CD4-positive, alpha-beta T cell treated with Interleukin-1 beta for 1 hour (primary cell): ENCODE results near the gene LAMB2.
A peak's percentile ranks its signal among the peaks of the same experiment; 100 is the strongest.

Experiments
- DNase-seq, 2 donors: peaks; one replicate each; pipeline ENCODE4 v3.0.0-alpha.2; 2020 to 2022

LAMB2 gene

DNA sequence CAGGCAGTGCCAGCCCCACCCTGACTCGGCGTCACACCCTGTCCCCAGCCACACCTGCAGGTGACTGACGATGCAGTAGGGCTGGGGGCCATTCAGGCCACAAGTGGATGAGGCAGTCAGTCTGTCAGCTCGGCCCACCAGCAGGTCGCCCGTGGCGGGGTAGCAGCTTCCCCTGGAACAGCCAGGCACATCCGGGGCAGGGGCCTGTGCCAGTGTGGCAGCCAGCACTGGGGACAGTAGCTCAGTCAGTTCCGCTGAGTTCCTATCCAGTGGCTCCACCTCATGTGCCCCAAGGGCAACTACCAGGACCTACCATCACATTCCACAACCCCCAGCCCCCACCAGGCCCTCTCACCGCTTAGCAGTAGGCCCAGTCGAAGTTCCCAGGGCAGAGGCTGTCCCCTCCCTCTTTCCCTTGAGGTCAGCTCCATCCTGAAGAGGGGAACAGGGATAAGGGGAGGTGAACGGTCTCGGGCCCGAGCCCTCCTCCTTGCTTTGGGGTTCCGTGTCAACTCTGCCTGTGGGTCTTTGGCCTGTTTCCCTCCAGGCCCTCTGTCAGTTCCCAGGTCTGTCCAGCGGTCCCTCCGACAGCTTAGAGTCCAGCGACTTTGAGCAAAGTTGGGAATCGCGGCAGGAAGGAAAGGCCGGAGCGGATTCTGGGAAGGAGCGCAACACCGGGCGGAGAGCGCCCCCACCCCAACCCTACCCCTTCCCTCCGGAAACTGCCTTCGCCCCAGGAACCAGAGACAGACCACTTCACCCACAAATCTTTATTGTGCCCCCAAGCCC, at the start of gene LAMB2:
LAMB2 (minus strand) TSS at position 614 of the 789 bp plus-strand sequence; CDS start at position 431, 183 bp downstream.
- DNase-seq = peak in 1 of 2 donors; percentile 12

DNA sequence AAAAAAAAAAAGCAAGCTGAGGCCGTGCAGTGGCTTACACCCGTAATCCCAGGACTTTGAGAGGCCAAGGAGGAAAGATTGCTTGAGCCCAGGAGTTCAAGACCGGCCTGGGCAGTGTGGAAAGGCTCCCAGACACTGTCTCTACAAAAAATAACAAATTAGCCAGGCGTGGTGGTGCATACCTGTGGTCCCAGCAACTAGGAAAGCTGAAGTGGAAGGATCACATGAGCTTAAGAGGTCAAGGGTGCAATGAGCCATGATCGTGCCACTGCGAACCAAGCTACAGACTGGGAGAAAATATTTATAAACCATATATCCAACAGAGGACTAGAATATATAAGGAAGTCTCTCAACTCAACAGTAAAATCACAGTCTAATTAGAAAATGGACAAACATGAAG, 48.5 kb upstream of the LAMB2 start:
- no peak for DNase-seq

DNA sequence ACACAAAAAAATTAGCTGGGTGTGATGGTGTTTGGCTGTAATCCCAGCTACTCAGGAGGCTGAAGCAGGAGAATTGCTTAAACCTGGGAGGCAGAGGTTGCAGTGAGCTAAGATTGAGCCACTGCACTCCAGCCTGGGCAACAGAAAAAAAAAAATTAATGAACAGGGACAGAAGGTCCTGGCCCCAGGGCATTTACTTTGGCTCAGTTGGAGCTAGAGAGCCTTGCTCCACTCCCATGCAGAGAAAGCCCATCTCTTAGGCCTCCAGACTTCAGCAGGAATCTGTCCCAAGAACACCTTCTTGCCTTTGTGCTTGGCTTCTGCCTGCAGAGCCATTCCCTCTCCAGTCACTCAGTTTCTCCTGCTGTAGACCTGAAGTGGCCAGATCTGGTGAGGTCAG, 47.3 kb upstream of the LAMB2 start:
- DNase-seq = no peak

DNA sequence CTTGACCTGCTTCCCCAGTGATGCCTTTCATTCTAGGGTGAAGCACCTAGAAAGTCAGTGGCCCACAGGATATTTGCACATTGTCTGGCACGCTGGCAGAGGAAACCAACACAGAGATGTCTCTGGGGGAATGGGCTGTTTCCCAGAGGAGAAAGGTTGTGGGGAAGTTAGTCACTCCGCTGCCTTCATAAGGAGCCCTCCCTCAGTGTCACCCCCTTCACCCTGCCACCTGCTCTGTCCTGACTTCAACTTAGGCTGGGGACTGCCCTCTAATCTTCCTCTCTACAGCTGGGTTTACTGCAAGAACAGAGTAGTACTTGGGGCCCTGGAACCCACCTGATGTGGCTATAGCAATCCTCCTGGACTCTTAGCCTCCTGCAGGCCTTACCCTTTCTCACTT, 44.2 kb upstream of the LAMB2 start:
- DNase-seq = no peak

DNA sequence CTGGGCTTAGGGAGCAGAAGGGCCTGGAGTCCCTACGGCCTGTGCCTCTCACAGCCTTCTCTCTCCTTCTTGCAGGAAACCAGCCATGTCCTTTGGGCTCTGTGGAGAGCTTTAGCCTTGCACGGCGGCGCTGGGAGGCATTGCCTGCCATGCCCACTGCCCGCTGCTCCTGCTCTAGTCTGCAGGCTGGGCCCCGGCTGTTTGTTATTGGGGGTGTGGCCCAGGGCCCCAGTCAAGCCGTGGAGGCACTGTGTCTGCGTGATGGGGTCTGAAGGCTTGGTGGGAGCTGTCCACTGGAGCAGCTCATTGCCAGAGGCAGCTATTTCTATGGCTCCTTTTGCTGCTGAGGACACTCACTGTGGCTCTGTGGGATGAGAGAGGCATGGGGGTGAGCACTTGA, 42.7 kb upstream of the LAMB2 start:
- no peak for DNase-seq

DNA sequence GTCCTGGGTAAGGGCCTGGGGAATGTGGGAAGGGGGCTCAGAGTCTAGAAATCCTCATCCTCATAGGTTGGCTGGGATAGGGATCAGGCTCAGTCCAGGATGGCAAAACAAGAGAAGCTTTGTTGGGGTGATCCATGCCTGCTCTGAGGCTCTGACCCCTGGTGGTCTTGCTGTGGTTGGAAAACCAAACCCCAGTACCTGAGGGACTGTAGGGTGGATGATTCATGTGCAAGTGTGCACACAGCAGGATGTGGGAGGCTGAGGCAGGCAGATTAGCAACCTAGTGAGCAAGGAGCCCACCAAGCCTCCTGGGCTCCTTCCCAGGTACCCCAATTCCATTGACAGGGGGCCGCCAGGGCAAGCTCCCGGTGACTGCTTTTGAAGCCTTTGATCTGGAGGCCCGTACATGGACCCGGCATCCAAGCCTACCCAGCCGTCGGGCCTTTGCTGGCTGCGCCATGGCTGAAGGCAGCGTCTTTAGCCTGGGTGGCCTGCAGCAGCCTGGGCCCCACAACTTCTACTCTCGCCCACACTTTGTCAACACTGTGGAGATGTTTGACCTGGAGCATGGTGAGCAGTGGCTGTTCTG, 41.6 kb upstream of the LAMB2 start:
- DNase-seq = no peak

DNA sequence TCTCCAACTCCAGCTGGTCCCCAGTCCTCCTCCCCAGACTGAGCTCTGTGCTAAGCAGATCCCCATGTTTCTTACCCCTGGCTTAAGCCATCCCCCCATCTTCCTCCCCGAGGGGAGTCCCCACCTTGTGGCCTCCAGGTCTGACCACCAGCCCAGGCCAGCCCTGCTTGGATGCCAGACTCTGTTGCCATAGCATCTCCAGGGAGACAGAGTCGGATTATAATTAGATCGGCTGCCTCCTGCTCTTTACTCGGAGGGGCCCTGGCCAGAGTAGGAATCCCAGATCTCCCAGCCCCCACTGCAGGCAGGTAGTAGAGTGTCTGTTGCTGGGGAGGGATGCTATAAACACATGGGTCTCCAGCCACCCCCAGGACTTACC, 40.9 kb upstream of the LAMB2 start:
- DNase-seq = no peak

DNA sequence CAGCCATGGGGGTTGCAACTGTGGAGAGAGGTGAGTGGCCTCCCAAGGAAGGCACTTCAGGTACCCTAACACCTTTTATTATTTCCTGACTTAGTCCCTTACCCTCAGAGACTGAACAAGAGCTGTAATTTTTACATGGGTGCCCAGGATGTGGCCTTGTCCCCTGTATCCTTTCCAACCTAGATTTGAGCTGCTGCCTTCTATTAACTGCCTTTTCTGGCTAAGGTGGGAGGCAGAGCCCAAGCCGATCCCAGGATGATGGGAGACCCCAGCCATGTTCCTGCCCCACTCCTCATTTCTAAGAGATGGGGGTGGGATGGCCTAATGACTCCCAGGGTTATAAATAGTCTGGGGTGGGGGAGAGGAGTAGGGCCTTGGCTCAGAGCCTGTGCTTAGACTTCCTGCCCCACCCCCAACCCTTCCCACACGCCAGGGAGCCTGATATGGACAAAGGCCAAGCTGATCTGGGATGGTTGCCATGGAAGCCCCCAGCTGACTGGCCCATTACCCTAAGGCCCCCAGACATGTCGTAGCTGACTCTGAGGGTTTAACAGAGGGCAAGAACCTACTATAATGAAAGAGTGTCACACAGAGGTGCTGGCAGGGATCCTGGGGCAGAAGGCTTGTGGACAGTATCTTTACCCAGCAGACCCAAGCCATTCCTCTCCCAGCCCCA, 40.4 kb upstream of the LAMB2 start:
- DNase-seq = no peak

DNA sequence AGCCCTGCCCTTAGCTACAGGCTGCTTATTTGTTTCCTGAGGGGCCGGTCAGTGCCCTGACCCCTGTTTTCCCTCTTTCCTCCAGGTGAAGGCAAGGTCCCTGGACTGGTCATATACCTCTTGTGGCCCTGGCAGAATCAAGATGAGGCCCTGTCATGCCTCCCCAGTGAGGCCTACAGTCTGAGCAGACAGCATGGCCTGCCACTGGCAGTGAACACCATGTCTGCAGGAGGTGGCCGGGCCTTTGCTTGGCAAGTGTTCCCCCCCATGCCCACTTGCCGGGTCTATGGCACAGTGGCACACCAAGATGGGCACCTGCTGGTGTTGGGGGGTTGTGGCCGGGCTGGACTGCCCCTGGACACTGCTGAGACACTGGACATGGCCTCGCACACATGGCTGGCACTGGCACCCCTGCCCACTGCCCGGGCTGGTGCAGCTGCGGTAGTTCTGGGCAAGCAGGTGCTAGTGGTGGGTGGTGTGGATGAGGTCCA, 39.7 kb upstream of the LAMB2 start:
- DNase-seq = no peak

DNA sequence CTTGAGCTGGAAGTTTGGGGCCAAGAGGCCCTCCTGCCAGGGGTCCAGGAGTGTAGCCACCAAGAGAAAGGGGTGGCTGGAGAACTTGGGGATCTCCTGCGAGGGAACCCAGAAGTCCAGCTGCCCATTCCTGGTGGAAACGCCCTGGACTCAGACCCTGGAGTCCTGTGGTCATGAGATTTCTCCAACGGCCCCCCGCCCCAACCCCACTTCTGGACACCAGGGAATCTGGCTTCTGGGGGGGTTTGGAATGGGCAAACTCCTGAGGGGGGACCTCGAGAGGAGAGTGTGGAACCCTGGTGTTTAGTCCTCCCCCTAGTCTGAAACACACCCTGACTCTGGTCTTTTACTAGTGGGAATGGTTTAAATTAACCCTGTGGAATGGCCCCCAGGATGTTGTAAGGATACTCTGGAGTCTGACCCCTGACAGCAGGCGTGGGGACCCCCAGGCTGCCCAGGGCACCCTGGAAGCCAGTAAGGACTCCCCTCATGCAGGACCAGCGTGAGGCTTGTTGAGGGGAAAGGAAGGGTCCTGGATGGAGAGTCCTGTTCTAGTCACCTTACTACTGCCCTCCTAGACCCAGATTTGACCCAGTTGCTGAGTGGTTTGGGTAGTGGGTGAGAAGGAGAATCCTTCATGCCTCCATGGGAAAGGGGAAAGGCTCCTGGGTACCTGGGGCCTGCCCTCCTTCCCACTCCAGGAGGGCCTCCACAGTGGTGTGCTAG, 39.1 kb upstream of the LAMB2 start:
- DNase-seq = no peak

DNA sequence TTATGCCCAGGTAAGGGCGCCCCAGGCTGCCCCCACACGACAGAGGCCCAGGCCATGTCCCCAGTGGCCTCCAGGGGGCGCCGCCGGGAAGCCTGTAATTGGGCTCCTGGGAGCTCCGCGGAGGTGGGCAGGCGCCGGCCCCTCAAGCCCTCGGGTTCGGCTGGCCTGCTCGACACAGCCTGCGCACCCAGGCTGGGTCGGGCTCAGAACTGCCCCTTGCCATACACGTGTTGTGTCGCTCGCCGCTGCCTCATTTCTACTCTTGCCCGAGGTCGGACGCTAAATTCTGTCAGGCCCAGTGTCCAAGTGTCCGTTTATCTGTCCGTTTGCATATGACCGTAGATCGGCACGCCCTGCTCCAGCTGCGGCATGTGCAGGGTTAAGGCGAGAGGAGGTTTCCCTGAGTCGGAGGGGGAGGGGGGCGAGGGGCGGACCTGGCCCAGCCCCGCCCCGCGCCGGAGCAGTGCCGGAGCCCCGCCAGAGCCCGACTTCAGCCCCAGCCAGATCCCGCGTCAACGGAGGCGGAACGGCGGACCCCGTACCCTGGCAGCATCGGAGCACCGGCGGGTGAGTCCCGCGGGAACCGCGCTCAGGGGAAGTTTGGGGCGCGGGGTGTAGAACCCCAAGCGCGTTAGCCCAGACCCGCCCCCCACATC, 38.4 kb upstream of the LAMB2 start, which contains the start of gene KLHDC8B:
KLHDC8B (plus strand) TSS at position 480 of the 656 bp plus-strand sequence. CDS start 1,172 bp downstream, outside the sequence.
- peak; percentile 78 to 84 for DNase-seq

DNA sequence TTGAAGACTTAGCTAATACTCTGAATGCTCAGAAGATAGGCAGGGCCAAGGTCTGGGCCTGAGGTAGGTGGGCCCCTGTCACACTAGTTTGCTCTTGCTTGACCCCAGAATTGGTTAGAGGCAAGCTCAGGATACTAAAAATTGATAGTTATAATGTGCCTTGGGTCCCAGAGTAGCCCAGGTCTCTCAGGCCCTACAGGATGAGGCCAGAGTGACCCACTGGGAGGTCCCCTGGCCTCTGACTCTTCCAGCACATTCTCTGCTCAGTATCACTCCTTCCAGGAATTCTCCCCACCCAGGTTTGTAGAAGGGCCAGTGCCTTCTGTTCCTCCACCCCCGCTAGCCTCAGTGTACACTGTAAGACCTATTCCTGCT, 37.9 kb upstream of the LAMB2 start:
- DNase-seq = no peak

DNA sequence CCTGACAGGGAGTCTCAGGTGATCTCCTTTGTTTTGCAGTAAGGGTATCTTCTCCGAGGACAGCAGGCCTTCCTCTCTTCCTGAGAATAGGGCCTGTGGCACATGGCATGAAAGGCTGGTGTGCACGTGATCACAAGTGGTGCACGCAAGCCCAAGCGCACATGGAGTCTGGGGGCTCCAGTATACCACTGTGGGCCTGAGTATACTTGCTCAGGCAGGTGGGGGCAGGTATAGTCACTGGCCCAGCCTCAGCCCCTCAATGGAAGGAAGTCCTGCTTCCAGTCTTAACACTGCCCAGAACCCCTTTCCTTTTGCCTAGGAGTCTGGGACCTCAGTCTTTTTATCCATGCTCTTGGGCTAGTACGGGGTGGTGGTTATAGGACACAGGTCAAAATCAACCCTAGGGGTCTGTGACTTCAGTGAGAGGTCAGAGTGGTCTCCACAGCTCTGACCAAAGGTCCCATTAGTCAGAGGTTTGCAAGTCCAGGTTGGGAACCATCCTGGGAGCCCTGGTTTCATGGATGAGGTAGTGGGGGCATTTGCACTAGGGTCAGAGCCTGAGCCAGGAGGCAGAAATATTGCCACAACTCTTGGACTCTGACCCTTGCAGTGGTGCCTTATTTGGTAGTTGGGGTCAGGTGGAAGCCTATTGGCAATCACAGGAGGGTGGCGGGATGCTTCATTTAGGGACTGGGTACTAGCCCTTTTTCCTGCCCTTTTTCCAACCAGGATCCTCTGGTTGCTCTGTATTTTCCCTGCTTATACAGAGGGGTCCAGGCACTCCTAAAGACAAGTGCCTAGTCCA, 34.1 kb upstream of the LAMB2 start:
- DNase-seq = no peak

DNA sequence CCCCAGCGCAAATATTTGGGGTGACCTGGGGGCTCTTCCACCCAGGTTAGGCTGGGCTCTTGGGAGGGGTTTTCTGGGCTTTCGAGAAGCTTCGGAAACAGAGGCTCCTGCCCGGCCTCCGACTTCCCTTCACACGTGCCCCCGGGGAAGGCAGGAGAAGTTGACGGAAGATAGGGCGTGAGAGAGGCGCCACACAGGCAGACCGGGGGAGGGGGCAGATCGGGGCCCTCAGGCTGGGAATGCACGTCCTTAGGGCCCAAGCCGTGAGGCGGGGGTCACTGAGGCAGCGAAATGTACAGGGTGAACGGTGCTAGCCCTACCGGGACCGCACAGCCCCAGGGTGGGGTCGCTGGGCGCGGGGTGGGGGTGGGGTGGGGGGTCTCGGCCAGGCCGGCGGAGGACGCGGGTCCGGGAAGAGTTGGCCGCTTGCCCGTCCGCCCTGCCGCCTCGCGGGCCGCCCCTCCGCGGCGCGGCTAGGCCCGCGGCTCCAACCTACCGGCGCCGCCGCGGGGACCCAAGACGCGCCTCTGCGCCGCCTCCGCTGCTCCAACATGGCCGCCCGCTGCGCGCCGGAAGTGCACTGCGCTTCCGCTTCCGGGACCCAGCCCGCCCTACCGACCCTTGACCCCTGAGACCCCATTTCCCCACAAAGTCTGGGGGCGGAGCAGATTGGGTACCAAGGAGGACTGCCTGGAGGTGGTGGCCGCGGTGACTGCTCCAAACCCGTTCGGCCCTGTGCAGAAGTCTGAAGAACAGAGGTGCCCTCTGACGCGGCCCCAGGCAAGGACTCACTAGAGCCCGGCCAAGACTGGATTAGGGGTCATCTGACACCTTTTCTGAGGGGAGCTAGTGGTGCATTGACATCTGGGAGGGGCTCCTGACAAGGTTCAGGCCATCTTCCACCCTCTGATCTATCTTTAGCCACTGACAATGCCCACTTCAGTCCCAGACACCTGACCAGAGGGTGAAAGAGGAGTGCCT, 33.2 kb upstream of the LAMB2 start, which contains the start of gene CCDC71:
CCDC71 (minus strand) TSS at position 561 of the 981 bp plus-strand sequence. CDS start 2,123 bp downstream, outside the sequence.
- DNase-seq = peak; percentile 80 to 83

DNA sequence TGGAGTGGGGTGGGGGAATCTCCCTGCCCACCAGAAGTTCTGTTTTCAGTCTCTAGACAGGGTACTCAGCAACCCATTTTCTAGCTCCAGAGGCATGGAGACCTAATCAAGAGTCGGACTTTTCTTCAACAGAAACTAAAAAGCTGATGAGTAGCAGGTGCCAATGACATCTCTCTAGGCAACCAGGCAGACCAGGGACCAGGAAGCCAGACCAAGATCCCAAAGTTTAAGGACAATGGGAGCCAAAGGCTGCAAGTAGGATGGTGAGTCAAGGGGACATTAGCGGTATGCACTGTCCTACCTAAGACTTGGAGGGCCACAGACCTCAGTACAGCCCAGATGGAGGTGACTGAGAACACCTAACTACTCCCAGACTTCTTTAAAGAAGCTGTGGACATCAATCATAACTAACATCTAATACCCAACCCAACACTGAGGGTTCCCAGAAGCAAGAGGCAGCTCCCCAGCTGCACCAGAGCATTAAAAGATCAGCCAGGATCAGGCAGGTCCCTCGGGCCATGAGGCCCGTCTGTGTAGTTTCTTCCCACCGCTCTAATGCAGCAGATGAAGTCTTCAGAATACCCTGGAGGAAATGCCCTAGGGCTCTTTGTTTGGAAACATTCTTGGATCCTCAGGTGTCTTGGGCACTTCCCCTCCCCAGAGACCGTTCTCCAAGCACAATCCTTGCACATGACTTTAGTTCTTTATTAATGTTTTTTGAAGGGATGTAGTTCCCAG, 32.3 kb upstream of the LAMB2 start:
- DNase-seq = no peak

DNA sequence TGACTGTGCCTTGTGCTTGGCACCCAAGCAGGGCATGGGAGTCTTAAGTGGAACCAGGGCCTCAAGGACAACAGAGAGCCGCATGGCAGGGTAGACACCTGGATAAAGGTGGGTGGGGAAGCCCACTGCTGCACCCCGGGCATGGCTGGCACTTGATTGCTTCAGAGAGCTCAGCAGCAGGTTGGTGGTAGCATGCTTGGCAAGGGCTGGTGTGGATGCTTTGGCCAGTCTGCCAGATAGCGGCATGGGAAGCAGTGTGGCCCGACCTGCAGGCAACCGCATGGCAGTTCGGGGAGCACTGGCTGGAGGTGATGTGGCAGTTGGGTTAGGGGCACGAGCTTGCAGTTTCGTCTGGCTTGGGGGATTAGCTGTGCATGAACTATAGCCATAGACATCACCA, 30.8 kb upstream of the LAMB2 start:
- no peak for DNase-seq

DNA sequence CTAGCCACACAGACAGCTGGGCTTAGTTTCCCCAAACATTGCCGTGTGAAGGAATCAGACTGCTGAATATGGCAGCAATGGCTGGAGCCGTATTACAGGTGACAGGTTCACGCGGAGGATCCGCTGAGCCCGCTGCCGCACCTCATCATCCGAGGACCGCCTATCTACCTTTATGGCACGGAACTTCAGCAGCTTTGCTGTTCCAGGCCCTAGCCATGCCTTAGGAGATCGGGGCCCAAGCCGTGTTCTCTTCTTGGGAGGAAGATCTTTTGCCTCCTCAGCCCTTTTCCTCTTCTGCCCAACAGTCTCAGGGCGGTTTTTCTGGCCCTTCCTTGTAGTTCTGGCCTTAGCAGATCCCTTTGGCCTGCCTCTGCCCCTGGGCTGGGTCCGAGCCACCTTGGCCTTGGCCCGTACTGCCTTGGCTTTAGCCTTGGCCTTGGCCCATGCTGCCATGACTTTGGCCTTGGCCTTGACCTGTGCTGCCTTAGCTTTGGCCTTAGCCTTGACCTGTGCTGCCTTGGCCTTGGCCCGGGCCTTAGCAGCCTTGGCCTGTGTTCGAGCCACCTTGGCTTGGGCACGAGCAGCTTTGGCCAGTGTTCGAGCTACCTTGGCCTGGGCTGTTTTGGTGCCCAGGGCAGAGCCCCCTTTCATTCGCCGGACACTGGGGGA, 30.0 kb upstream of the LAMB2 start:
- DNase-seq = no peak

DNA sequence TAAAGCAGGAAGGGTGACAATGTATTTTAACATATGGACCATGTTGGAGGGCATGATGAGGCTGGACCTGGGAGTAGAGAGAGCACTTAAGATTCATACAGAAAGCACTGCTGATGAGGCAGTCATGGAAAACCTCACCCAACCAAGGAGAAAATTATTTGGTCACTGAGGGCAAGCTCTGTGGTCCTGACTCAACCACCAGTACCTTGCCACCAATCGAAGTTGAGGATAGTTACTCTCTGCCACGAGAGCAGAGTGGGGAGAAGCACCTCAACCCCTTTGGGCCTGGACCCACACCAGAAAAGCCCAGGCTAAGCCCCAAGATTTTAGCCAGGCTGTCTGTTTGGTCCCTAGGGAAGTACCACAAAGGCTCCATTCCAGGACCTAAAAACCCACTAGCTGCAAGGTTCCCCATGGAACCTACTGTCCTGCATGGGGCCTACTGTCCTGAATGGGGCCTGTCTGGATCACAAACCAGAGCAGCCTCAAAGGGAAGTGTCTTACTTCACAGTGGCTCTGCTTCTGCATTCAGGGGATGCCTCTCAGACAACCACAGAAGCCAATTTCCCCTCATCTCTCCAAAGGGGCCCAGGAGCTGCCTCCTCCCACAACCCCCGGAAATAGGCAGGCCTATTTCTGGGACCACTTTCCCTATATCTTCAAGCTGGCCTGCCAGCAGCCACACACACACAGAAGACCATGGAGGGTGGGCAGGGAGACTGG, 29.1 kb upstream of the LAMB2 start:
- no peak for DNase-seq
